HepG2 (cell line): Measurements from ENCODE around the gene MCEE. TPM values are rescaled to one million over a fixed set of nuclear protein-coding genes. Genes with fewer than 3 reads are reported as not detected.
A peak's percentile ranks its signal among the peaks of the same experiment; 100 is the strongest.

Experiments used
- DMAP1 ChIP-seq: IDR thresholded peaks from 2 replicates; pipeline ENCODE4 v1.6.1; 2016
- DNMT3B ChIP-seq: conservative IDR thresholded peaks from 2 replicates; pipeline ENCODE4 v1.6.1; 2016; ENCODE audit warnings: missing biosample characterization, control low read depth
- EP300 ChIP-seq, 3 experiments: sonication (generic) in 1 of 3; formaldehyde crosslinking in 1 of 3; IDR thresholded peaks; 2 replicates each; pipeline versions ENCODE4 v1.5.1 to v1.6.1; 2011 to 2020; ENCODE audit warnings: low read depth in 2 of 3, low read length in 2 of 3, borderline replicate concordance in 1 of 3, improper control_type of control experiment in 1 of 3, mild to moderate bottlenecking in 1 of 3, missing genetic modification reagents in 1 of 3, moderate library complexity in 1 of 3
- GABPB1 ChIP-seq: IDR thresholded peaks from 2 replicates; pipeline ENCODE4 v1.6.1; 2016; ENCODE audit warnings: mild to moderate bottlenecking, missing genetic modification reagents, moderate library complexity, missing compliant biosample characterization
- GATAD1 ChIP-seq: IDR thresholded peaks from 2 replicates; pipeline ENCODE4 v1.6.1; 2016; ENCODE audit warnings: missing genetic modification reagents, missing compliant biosample characterization
- KAT2B ChIP-seq: fragments of 150-350 bp; IDR thresholded peaks from 2 replicates; pipeline ENCODE4 v1.6.1; 2014; ENCODE audit warnings: low read depth, low read length, borderline replicate concordance
- ONECUT2 ChIP-seq: sonication (generic); formaldehyde crosslinking; IDR thresholded peaks from 2 replicates; pipeline ENCODE4 v1.4.0; 2020; ENCODE audit warnings: missing genetic modification reagents
- SKI ChIP-seq: fragments of 450-650 bp; IDR thresholded peaks from one replicate; pipeline ENCODE4 v1.6.1; 2018; ENCODE audit warnings: mild to moderate bottlenecking; ENCODE audit not compliant: partially characterized antibody
- TARDBP ChIP-seq: sonication (generic); formaldehyde crosslinking; IDR thresholded peaks from 2 replicates; pipeline ENCODE4 v1.8.0; 2022; ENCODE audit warnings: mild to moderate bottlenecking, missing genetic modification reagents
- TFDP1 ChIP-seq: IDR thresholded peaks from 2 replicates; pipeline ENCODE4 v1.6.1; 2016; ENCODE audit warnings: missing compliant biosample characterization, missing genetic modification reagents, borderline replicate concordance
- THAP9 ChIP-seq: sonication (generic); formaldehyde crosslinking; IDR thresholded peaks from 2 replicates; pipeline ENCODE4; 2020; ENCODE audit warnings: missing genetic modification reagents, mild to moderate bottlenecking, borderline replicate concordance
- USF2 ChIP-seq, 2 experiments: sonication (generic) in 1 of 2; formaldehyde crosslinking in 1 of 2; IDR thresholded peaks; 2 replicates each; pipeline versions ENCODE4 v1.5.1 to v1.6.1; 2011 to 2020; ENCODE audit warnings: borderline replicate concordance in 1 of 2, low read depth in 1 of 2, low read length in 1 of 2, mild to moderate bottlenecking in 1 of 2, missing genetic modification reagents in 1 of 2, moderate library complexity in 1 of 2
- ZBED4 ChIP-seq: sonication (generic); formaldehyde crosslinking; IDR thresholded peaks from 2 replicates; pipeline ENCODE4 v1.4.0; 2020; ENCODE audit warnings: missing genetic modification reagents, borderline replicate concordance
- ZBTB21 ChIP-seq: sonication (generic); formaldehyde crosslinking; IDR thresholded peaks from 2 replicates; pipeline ENCODE4 v1.4.0; 2020; ENCODE audit warnings: missing genetic modification reagents
- ZBTB7A ChIP-seq: sonication (generic); formaldehyde crosslinking; IDR thresholded peaks from 2 replicates; pipeline ENCODE4 v1.8.0; 2022; ENCODE audit warnings: mild to moderate bottlenecking, missing genetic modification reagents
- ZFP36L1 ChIP-seq: sonication (generic); formaldehyde crosslinking; IDR thresholded peaks from 2 replicates; pipeline ENCODE4 v1.8.0; 2022; ENCODE audit warnings: mild to moderate bottlenecking, missing genetic modification reagents, moderate library complexity
- ZNF263 ChIP-seq: sonication (generic); formaldehyde crosslinking; IDR thresholded peaks from 2 replicates; pipeline ENCODE4 v1.4.0; 2020; ENCODE audit warnings: missing genetic modification reagents
- ZNF362 ChIP-seq: sonication (generic); formaldehyde crosslinking; IDR thresholded peaks from 2 replicates; pipeline ENCODE4 v1.4.0; 2020; ENCODE audit warnings: missing genetic modification reagents, mild to moderate bottlenecking, borderline replicate concordance
- polyA plus RNA-seq, 8 experiments: library from polyadenylated mRNA; depleted of rRNA in 3 of 8; stranded (reverse) in 7 of 8; unstranded in 1 of 8; fragments of >200 nt; fragmentation: Illumina TruSeq in 4 of 8; extraction: Trizol in 4 of 8; gene quantifications; 2 replicates each; pipeline versions ENCODE4 v1.2.1 to v1.2.3, GENCODE V29; 2011 to 2016; ENCODE audit warnings: low read depth in 4 of 8, missing spikeins in 1 of 8, mixed read lengths in 1 of 8; ENCODE audit not compliant: insufficient read depth in 1 of 8
- total RNA-seq, 5 experiments: library from RNA; depleted of rRNA; stranded (reverse); fragments of >200 nt; fragmentation: Illumina TruSeq; extraction: Trizol; gene quantifications; 2 replicates each; pipeline ENCODE4 v1.2.3, GENCODE V29; 2016; ENCODE audit warnings: low read depth in 1 of 5

Gene MCEE
- total and polyA plus RNA-seq, 2 of the 13 experiments (the other 11 are each of a cell fraction or from before 2014, with no cell fraction given), result 32.0 to 66.9 TPM

GRCh38 chr2:71136174-71136573, 6.1 kb upstream of the MCEE start (continued):
- no peak for TF ChIP-seq ZBED4 (CRISPR knock-in tag)
- TF ChIP-seq ZBTB21 (CRISPR knock-in tag), result no peak
- peak in 1 of 2 experiments; percentile 73; a peak in 1 of 4 replicates for TF ChIP-seq EP300 (IDR thresholded peaks at IDR 0.05; ENCODE audit: low read depth in 2 of 2, low read length in 2 of 2)
- TF ChIP-seq EP300 (CRISPR knock-in tag; IDR thresholded peaks at IDR 0.05; ENCODE audit: borderline replicate concordance), result no peak
- TF ChIP-seq KAT2B, result no peak
- TF ChIP-seq ZNF362 (CRISPR knock-in tag), result peak; percentile 82
- no peak for TF ChIP-seq ONECUT2 (CRISPR knock-in tag)
- no peak for TF ChIP-seq DNMT3B (CRISPR knock-in tag)
- no peak for TF ChIP-seq TFDP1
- TF ChIP-seq GABPB1 (CRISPR knock-in tag), result no peak
- TF ChIP-seq ZBTB7A, result no peak
- TF ChIP-seq TARDBP, result no peak
- TF ChIP-seq SKI, result peak; percentile 24
- TF ChIP-seq DMAP1 (CRISPR knock-in tag), result no peak
- TF ChIP-seq ZNF263 (CRISPR knock-in tag), result 0 out of 2 replicates have a peak, but pooled peaks have one; percentile 21
- TF ChIP-seq ZFP36L1 (CRISPR knock-in tag), result no peak
- TF ChIP-seq GATAD1 (CRISPR knock-in tag), result no peak
- no peak for TF ChIP-seq THAP9 (CRISPR knock-in tag)
- TF ChIP-seq USF2 (IDR thresholded peaks at IDR 0.05; ENCODE audit: low read depth, low read length), result no peak
- TF ChIP-seq USF2 (CRISPR knock-in tag; IDR thresholded peaks at IDR 0.05; ENCODE audit: borderline replicate concordance), result no peak
